ENCODE results near the gene AASDH. TPM values are rescaled to one million over a fixed set of nuclear protein-coding genes. Genes with fewer than 3 reads are reported as not detected.
A peak's percentile ranks its signal among the peaks of the same experiment; 100 is the strongest.

AASDH gene
- total and polyA plus RNA-seq, 2 of the 13 experiments (the other 11 are each of a cell fraction or from before 2014, with no cell fraction given): 12.6 to 14.1 TPM

DNA sequence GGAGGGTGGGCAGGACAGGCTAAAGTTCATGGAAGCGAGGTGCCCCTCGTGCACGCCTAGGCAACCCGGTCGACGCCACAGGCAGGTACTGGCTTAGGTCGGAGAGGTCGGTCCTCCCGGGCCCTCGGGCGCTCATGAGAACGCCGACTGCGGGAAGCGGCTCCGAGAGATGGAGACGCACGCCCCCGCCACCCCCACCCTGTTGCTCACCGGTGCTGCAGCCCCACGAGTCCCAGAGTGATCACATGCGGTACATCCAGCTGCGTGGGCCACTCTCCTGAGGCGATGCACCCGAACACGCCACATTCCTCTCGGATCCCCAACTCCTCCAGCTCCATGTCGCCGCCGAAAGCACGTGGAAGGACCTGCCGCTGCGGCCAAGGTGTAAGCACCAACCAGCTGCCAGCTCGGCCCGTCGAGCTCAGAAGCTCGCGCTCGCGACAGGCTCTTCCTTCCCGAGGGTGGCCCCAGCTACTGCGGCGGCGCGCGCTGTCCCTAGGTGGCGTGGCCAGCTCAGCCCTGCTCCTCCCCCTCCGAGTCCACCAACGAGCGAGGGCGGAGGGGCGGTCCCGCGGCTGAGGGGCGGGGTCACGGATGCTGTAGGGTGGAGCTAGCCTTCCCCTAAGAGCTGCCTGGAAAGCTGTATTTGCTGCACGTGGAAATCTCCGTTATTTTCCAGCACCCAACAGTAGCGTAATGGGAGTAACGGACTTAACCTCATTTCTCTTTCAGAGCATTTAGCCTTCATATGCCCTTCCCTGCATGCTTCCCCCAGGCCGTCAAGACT is 48.0 kb upstream of the AASDH start, which contains the start of gene PPAT (continued):
- TF ChIP-seq, protein P1, sequence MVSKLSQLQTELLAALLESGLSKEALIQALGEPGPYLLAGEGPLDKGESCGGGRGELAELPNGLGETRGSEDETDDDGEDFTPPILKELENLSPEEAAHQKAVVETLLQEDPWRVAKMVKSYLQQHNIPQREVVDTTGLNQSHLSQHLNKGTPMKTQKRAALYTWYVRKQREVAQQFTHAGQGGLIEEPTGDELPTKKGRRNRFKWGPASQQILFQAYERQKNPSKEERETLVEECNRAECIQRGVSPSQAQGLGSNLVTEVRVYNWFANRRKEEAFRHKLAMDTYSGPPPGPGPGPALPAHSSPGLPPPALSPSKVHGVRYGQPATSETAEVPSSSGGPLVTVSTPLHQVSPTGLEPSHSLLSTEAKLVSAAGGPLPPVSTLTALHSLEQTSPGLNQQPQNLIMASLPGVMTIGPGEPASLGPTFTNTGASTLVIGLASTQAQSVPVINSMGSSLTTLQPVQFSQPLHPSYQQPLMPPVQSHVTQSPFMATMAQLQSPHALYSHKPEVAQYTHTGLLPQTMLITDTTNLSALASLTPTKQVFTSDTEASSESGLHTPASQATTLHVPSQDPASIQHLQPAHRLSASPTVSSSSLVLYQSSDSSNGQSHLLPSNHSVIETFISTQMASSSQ (IDR thresholded peaks at IDR 0.05; ENCODE audit: low read depth): no peak
- TF ChIP-seq, protein P1 (CRISPR knock-in tag; IDR thresholded peaks at IDR 0.05; ENCODE audit: borderline replicate concordance): no peak; the same call in 1 of the 2 replicates
- TF ChIP-seq ZNF605 (CRISPR knock-in tag; IDR thresholded peaks at IDR 0.05) (peak; percentile 93), KAT8 (CRISPR knock-in tag; IDR thresholded peaks at IDR 0.05) (peak; percentile 38), ZNF230 (CRISPR knock-in tag; IDR thresholded peaks at IDR 0.05) (no peak), ZFX (CRISPR knock-in tag; IDR thresholded peaks at IDR 0.05; ENCODE audit: low read depth) (peak; percentile 80)
- TF ChIP-seq, protein P2, sequence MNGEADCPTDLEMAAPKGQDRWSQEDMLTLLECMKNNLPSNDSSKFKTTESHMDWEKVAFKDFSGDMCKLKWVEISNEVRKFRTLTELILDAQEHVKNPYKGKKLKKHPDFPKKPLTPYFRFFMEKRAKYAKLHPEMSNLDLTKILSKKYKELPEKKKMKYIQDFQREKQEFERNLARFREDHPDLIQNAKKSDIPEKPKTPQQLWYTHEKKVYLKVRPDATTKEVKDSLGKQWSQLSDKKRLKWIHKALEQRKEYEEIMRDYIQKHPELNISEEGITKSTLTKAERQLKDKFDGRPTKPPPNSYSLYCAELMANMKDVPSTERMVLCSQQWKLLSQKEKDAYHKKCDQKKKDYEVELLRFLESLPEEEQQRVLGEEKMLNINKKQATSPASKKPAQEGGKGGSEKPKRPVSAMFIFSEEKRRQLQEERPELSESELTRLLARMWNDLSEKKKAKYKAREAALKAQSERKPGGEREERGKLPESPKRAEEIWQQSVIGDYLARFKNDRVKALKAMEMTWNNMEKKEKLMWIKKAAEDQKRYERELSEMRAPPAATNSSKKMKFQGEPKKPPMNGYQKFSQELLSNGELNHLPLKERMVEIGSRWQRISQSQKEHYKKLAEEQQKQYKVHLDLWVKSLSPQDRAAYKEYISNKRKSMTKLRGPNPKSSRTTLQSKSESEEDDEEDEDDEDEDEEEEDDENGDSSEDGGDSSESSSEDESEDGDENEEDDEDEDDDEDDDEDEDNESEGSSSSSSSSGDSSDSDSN (CRISPR knock-in tag; IDR thresholded peaks at IDR 0.05): peak; percentile 93
- TF ChIP-seq, protein P3, sequence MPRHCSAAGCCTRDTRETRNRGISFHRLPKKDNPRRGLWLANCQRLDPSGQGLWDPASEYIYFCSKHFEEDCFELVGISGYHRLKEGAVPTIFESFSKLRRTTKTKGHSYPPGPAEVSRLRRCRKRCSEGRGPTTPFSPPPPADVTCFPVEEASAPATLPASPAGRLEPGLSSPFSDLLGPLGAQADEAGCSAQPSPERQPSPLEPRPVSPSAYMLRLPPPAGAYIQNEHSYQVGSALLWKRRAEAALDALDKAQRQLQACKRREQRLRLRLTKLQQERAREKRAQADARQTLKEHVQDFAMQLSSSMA (CRISPR knock-in tag; IDR thresholded peaks at IDR 0.05): peak; percentile 87; the same call in 1 of the 2 replicates
- TF ChIP-seq, protein P4, sequence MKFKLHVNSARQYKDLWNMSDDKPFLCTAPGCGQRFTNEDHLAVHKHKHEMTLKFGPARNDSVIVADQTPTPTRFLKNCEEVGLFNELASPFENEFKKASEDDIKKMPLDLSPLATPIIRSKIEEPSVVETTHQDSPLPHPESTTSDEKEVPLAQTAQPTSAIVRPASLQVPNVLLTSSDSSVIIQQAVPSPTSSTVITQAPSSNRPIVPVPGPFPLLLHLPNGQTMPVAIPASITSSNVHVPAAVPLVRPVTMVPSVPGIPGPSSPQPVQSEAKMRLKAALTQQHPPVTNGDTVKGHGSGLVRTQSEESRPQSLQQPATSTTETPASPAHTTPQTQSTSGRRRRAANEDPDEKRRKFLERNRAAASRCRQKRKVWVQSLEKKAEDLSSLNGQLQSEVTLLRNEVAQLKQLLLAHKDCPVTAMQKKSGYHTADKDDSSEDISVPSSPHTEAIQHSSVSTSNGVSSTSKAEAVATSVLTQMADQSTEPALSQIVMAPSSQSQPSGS (CRISPR knock-in tag; IDR thresholded peaks at IDR 0.05): peak; percentile 11; the same call in 1 of the 2 replicates
- TF ChIP-seq, protein P5, sequence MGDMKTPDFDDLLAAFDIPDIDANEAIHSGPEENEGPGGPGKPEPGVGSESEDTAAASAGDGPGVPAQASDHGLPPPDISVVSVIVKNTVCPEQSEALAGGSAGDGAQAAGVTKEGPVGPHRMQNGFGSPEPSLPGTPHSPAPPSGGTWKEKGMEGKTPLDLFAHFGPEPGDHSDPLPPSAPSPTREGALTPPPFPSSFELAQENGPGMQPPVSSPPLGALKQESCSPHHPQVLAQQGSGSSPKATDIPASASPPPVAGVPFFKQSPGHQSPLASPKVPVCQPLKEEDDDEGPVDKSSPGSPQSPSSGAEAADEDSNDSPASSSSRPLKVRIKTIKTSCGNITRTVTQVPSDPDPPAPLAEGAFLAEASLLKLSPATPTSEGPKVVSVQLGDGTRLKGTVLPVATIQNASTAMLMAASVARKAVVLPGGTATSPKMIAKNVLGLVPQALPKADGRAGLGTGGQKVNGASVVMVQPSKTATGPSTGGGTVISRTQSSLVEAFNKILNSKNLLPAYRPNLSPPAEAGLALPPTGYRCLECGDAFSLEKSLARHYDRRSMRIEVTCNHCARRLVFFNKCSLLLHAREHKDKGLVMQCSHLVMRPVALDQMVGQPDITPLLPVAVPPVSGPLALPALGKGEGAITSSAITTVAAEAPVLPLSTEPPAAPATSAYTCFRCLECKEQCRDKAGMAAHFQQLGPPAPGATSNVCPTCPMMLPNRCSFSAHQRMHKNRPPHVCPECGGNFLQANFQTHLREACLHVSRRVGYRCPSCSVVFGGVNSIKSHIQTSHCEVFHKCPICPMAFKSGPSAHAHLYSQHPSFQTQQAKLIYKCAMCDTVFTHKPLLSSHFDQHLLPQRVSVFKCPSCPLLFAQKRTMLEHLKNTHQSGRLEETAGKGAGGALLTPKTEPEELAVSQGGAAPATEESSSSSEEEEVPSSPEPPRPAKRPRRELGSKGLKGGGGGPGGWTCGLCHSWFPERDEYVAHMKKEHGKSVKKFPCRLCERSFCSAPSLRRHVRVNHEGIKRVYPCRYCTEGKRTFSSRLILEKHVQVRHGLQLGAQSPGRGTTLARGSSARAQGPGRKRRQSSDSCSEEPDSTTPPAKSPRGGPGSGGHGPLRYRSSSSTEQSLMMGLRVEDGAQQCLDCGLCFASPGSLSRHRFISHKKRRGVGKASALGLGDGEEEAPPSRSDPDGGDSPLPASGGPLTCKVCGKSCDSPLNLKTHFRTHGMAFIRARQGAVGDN (CRISPR knock-in tag; IDR thresholded peaks at IDR 0.05): peak; percentile 98

Measured in HepG2 (cell line).